Measurements from ENCODE around the gene CCDC146. TPM values are rescaled to one million over a fixed set of nuclear protein-coding genes. Genes with fewer than 3 reads are reported as not detected.

CCDC146 gene
- total RNA-seq, 1 experiment from 2014 or later = 0.72 TPM

DNA sequence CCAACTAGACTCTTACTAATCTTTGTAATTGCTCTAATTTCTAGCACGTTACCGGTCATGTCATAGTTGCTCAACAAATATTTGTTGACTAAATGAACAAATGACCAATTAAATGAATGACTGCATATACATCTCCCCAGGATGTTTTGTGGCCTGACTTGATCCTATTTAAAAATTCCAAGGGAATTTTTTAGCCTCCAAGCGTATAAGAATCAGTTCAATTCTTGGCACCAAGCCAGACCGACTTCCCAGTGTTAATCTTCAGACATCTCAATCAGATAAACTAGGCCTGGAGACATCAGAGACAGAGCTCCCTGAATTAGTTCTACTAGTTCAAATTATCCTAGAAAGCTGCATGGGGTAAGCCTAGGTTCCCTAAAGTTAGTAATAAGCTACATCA, 197.7 kb downstream of the CCDC146 start:
- Histone ChIP-seq H2BK120ac (ENCODE audit: low read depth, low read length, poor library complexity, severe bottlenecking) (no peak overlapping the region), H2BK12ac (ENCODE audit: insufficient read length, low read depth, low read length) (no peak overlapping the region), H3K9me3 (ENCODE audit: control insufficient read depth, low read depth, low read length) (no peaks in the 10 kb centered on the region), H4K20me1 (ENCODE audit: control insufficient read depth, insufficient read depth, insufficient read length) (no peaks in the 10 kb centered on the region), H3K14ac (ENCODE audit: insufficient read depth, low read length) (no peak overlapping the region), H3K4me2 (ENCODE audit: insufficient read depth, insufficient read length, low read length) (no peak overlapping the region), H2BK15ac (ENCODE audit: low read depth, low read length) (no peak overlapping the region), H3K23me2 (ENCODE audit: insufficient read length, low read depth, low read length, poor library complexity, severe bottlenecking) (no peaks in the 10 kb centered on the region), H3K27ac (ENCODE audit: insufficient read length, low read depth, low read length) (no peak overlapping the region), H3K56ac (ENCODE audit: insufficient read length, low read depth, low read length) (no peak overlapping the region), H2BK5ac (ENCODE audit: insufficient read length, low read length) (no peak overlapping the region), H3T11ph (ENCODE audit: low read length) (no peak overlapping the region), H3K4ac (ENCODE audit: low read depth, low read length) (no peak overlapping the region), H4K8ac (replicated peaks; ENCODE audit: insufficient read length, low read depth, low read length) (no peak overlapping the region), H3K4me1 (ENCODE audit: insufficient read depth, low read length) (no peaks in the 10 kb centered on the region), H3K79me1 (ENCODE audit: insufficient read depth, low read depth, low read length, poor library complexity, severe bottlenecking) (no peaks in the 10 kb centered on the region), H3K23ac (ENCODE audit: insufficient read length, low read depth, low read length) (no peak overlapping the region), H4K5ac (ENCODE audit: insufficient read length, low read depth, low read length) (no peak overlapping the region), H4K91ac (ENCODE audit: insufficient read length, low read depth, low read length) (no peak overlapping the region), H2BK20ac (ENCODE audit: low read depth, low read length, poor library complexity, severe bottlenecking) (no peak overlapping the region), H3K27me3 (ENCODE audit: insufficient read depth, low read length) (no peaks in the 10 kb centered on the region), H2AFZ (ENCODE audit: low read length) (no peak overlapping the region), H2AK5ac (ENCODE audit: insufficient read length, low read length) (no peak overlapping the region), H3K18ac (ENCODE audit: insufficient read length, low read depth, low read length) (no peak overlapping the region), H3K79me2 (ENCODE audit: insufficient read depth, low read length) (no peaks in the 10 kb centered on the region), H3K9ac (ENCODE audit: extremely low read depth, insufficient read length, low read length) (no peak overlapping the region)
- TF ChIP-seq CTCF (conservative IDR thresholded peaks at IDR 0.05) = no peak
- Mint-ChIP-seq H3K9me3 (no peaks in the 10 kb centered on the region), H3K36me3 (ENCODE audit: insufficient read depth in 1 of 3, low read depth in 3 of 3) (no peaks in the 10 kb centered on the region), H3K4me1 (peaks cover 0 to 2% of the 10 kb centered on the region in 2 experiments; a peak in 1 of 4 replicates), H3K4me3 (no peak overlapping the region), H3K27ac (no peak overlapping the region), H3K27me3 (ENCODE audit: low read depth) (no peaks in the 10 kb centered on the region; the same call in 1 of the 2 replicates)
- no peak for DNase-seq
- no CpG with 5 or more reads among the region's 4 CpGs for WGBS (ENCODE audit: extremely low coverage, insufficient read length, low lambda C conversion rate)

Measured in H9 (cell line).